ENCODE results near the gene CCDC136.

Gene CCDC136

GRCh38 chr7:128862571-128863432 is 71.0 kb downstream of the CCDC136 start, which contains the start of gene ATP6V1F:
Gene ATP6V1F (plus strand): TSS chr7:128862856. CDS start chr7:128862905, 49 bp downstream.
- DNase-seq, result peak; percentile 75 to 99 (median 95)

- DNase-seq, result peak in 1 of 14 donors; percentile 52
Observed at GRCh38 chr7:128863433-128863989, 71.7 kb downstream of the CCDC136 start.

- no peak for DNase-seq
Observed at GRCh38 chr7:128865303-128865702, 73.5 kb downstream of the CCDC136 start.

GRCh38 chr7:128865996-128866877 is 74.5 kb downstream of the CCDC136 start:
- DNase-seq, result no peak

GRCh38 chr7:128867241-128867640 is 75.5 kb downstream of the CCDC136 start:
- DNase-seq, result no peak

GRCh38 chr7:128867842-128868623 is 76.3 kb downstream of the CCDC136 start:
- DNase-seq, result peak in 1 of 14 donors; percentile 80

GRCh38 chr7:128868624-128869137 is 76.9 kb downstream of the CCDC136 start:
- DNase-seq, result no peak

- DNase-seq, result peak in 8 of 14 donors; percentile 6 to 66 (median 24)
Observed at GRCh38 chr7:128869138-128869943, 77.6 kb downstream of the CCDC136 start.

GRCh38 chr7:128869944-128870285 is 78.1 kb downstream of the CCDC136 start:
- no peak for DNase-seq

- DNase-seq, result no peak
Observed at GRCh38 chr7:128871050-128871449, 79.3 kb downstream of the CCDC136 start.
